H9 (cell line): ENCODE results near the gene PDS5B. TPM values are rescaled to one million over a fixed set of nuclear protein-coding genes. Genes with fewer than 3 reads are reported as not detected.

ENCODE experiments used
- DNase-seq: peaks from one replicate; pipeline ENCODE4 v3.0.0-alpha.2; 2017
- H2AFZ ChIP-seq: one replicate; pipeline ENCODE4 v1.6.1; 2013; ENCODE audit warnings: mild to moderate bottlenecking, low read length, control low read depth, moderate library complexity
- H2AK5ac ChIP-seq: 2 replicates; pipeline ENCODE4 v1.6.1; 2013; ENCODE audit warnings: low read length, control low read depth, mixed read lengths; ENCODE audit not compliant: insufficient read length
- H2BK120ac ChIP-seq: one replicate; pipeline ENCODE4 v1.6.1; 2013; ENCODE audit warnings: low read depth, mild to moderate bottlenecking, low read length, control low read depth, inconsistent platforms; ENCODE audit not compliant: poor library complexity, severe bottlenecking
- H2BK12ac ChIP-seq: 2 replicates; pipeline ENCODE4 v1.6.1; 2013; ENCODE audit warnings: low read length, control low read depth, mixed read lengths, low read depth; ENCODE audit not compliant: insufficient read length
- H2BK15ac ChIP-seq: 2 replicates; pipeline ENCODE4 v1.6.1; 2013; ENCODE audit warnings: low read depth, low read length, control low read depth
- H2BK20ac ChIP-seq: one replicate; pipeline ENCODE4 v1.6.1; 2013; ENCODE audit warnings: low read depth, mild to moderate bottlenecking, low read length, control low read depth, inconsistent platforms; ENCODE audit not compliant: poor library complexity, severe bottlenecking
- H2BK5ac ChIP-seq: 2 replicates; pipeline ENCODE4 v1.6.1; 2013; ENCODE audit warnings: low read length, control low read depth, mixed read lengths; ENCODE audit not compliant: insufficient read length
- H3K14ac ChIP-seq: 2 replicates; pipeline ENCODE4 v1.6.1; 2013; ENCODE audit warnings: low read length, control low read depth; ENCODE audit not compliant: insufficient read depth
- H3K18ac ChIP-seq: 2 replicates; pipeline ENCODE4 v1.6.1; 2013; ENCODE audit warnings: low read depth, mild to moderate bottlenecking, mixed read lengths, low read length, control low read depth; ENCODE audit not compliant: insufficient read length
- H3K23ac ChIP-seq: 2 replicates; pipeline ENCODE4 v1.6.1; 2013; ENCODE audit warnings: low read length, control low read depth, mixed read lengths, low read depth; ENCODE audit not compliant: insufficient read length
- H3K23me2 ChIP-seq: 2 replicates; pipeline ENCODE4 v1.6.1; 2013; ENCODE audit warnings: low read depth, mild to moderate bottlenecking, mixed read lengths, low read length, control low read depth; ENCODE audit not compliant: insufficient read length, poor library complexity, severe bottlenecking
- H3K27ac ChIP-seq: 2 replicates; pipeline ENCODE4 v1.5.1; 2013; ENCODE audit warnings: low read length, control low read depth, mixed read lengths, low read depth; ENCODE audit not compliant: insufficient read length
- H3K27me3 ChIP-seq: 2 replicates; pipeline ENCODE4 v1.6.1; 2013; ENCODE audit warnings: low read length, control low read depth, inconsistent platforms; ENCODE audit not compliant: insufficient read depth
- H3K4ac ChIP-seq: 2 replicates; pipeline ENCODE4 v1.6.1; 2013; ENCODE audit warnings: low read depth, mild to moderate bottlenecking, control low read depth, inconsistent platforms, low read length, moderate library complexity
- H3K4me1 ChIP-seq: 2 replicates; pipeline ENCODE4 v1.6.1; 2013; ENCODE audit warnings: low read length, control low read depth, inconsistent platforms; ENCODE audit not compliant: insufficient read depth
- H3K4me2 ChIP-seq: 2 replicates; pipeline ENCODE4 v1.6.1; 2013; ENCODE audit warnings: low read length, control low read depth, mixed read lengths; ENCODE audit not compliant: insufficient read length, insufficient read depth
- H3K56ac ChIP-seq: 2 replicates; pipeline ENCODE4 v1.6.1; 2013; ENCODE audit warnings: low read depth, mild to moderate bottlenecking, mixed read lengths, low read length, control low read depth; ENCODE audit not compliant: insufficient read length
- H3K79me1 ChIP-seq: 2 replicates; pipeline ENCODE4 v1.6.1; 2013; ENCODE audit warnings: low read depth, mild to moderate bottlenecking, moderate library complexity, low read length, control low read depth, inconsistent platforms; ENCODE audit not compliant: insufficient read depth, poor library complexity, severe bottlenecking
- H3K79me2 ChIP-seq: 2 replicates; pipeline ENCODE4 v1.6.1; 2013; ENCODE audit warnings: low read length, control low read depth, inconsistent platforms; ENCODE audit not compliant: insufficient read depth
- H3K9ac ChIP-seq: 2 replicates; pipeline ENCODE4 v1.6.1; 2013; ENCODE audit warnings: low read length, control low read depth, mixed read lengths; ENCODE audit not compliant: insufficient read length; ENCODE audit errors: extremely low read depth
- H3K9me3 ChIP-seq: one replicate; pipeline ENCODE4 v1.6.1; 2013; ENCODE audit warnings: low read depth, low read length, inconsistent platforms; ENCODE audit not compliant: control insufficient read depth
- H3T11ph ChIP-seq: one replicate; pipeline ENCODE4 v1.6.1; 2013; ENCODE audit warnings: mild to moderate bottlenecking, low read length, control low read depth, inconsistent platforms
- H4K20me1 ChIP-seq: one replicate; pipeline ENCODE4 v1.6.1; 2013; ENCODE audit not compliant: control insufficient read depth, insufficient read length, insufficient read depth
- H4K5ac ChIP-seq: 2 replicates; pipeline ENCODE4 v1.6.1; 2013; ENCODE audit warnings: low read depth, mild to moderate bottlenecking, mixed read lengths, low read length, control low read depth; ENCODE audit not compliant: insufficient read length
- H4K8ac ChIP-seq: replicated peaks from 2 replicates; pipeline ENCODE4 v1.6.1; 2013; ENCODE audit warnings: low read length, control low read depth, mixed read lengths, low read depth; ENCODE audit not compliant: insufficient read length
- H4K91ac ChIP-seq: 2 replicates; pipeline ENCODE4 v1.6.1; 2013; ENCODE audit warnings: low read depth, mild to moderate bottlenecking, moderate library complexity, mixed read lengths, low read length, control low read depth; ENCODE audit not compliant: insufficient read length
- H3K27ac Mint-ChIP-seq, 3 experiments: 2 replicates in 2 of 3; 3 replicates in 1 of 3; pipeline ENCODE4 v1.8.0; 2020 to 2021; ENCODE audit warnings: mixed read lengths in 3 of 3, mild to moderate bottlenecking in 1 of 3, moderate library complexity in 1 of 3
- H3K27me3 Mint-ChIP-seq: 2 replicates; pipeline ENCODE4 v1.8.0; 2021; ENCODE audit warnings: low read depth, mild to moderate bottlenecking, moderate library complexity, mixed read lengths
- H3K36me3 Mint-ChIP-seq, 3 experiments: 2 replicates in 2 of 3; 3 replicates in 1 of 3; pipeline ENCODE4 v1.8.0; 2020 to 2021; ENCODE audit warnings: low read depth in 3 of 3, mixed read lengths in 3 of 3; ENCODE audit not compliant: insufficient read depth in 1 of 3
- H3K4me1 Mint-ChIP-seq, 2 experiments: 2 replicates each; pipeline ENCODE4 v1.8.0; 2020; ENCODE audit warnings: mixed read lengths in 2 of 2
- H3K4me3 Mint-ChIP-seq, 2 experiments: 2 replicates in 1 of 2; 3 replicates in 1 of 2; pipeline ENCODE4 v1.8.0; 2020 to 2021; ENCODE audit warnings: mild to moderate bottlenecking in 2 of 2, mixed read lengths in 2 of 2, moderate library complexity in 1 of 2
- H3K9me3 Mint-ChIP-seq, 2 experiments: 2 replicates in 1 of 2; 3 replicates in 1 of 2; pipeline ENCODE4 v1.8.0; 2020; ENCODE audit warnings: mild to moderate bottlenecking in 2 of 2, mixed read lengths in 2 of 2, moderate library complexity in 1 of 2
- WGBS: extraction: QIAGEN DNeasy Blood & Tissue Kit; methylation state at CpG from one replicate; pipeline ENCODE4 v1.1.7; 2013; ENCODE audit warnings: missing lambda C conversion rate, low lambda C conversion rate, mixed read lengths; ENCODE audit not compliant: insufficient read length; ENCODE audit errors: extremely low coverage; 5-methylcytosine and 5-hydroxymethylcytosine counted together
- total RNA-seq: library from RNA; stranded (reverse); gene quantifications from 2 replicates; pipeline ENCODE4 v1.2.1, GENCODE V29; 2021
- TF ChIP-seq, protein P1 (sequence below): fragments of 200-600 bp; sonication (generic); conservative IDR thresholded peaks from 3 replicates; pipeline ENCODE4 v1.8.0; 2021; ENCODE audit warnings: antibody characterized with exemption, mild to moderate bottlenecking

The PDS5B gene
- total RNA-seq, 1 experiment from 2014 or later = 50.0 TPM

DNA sequence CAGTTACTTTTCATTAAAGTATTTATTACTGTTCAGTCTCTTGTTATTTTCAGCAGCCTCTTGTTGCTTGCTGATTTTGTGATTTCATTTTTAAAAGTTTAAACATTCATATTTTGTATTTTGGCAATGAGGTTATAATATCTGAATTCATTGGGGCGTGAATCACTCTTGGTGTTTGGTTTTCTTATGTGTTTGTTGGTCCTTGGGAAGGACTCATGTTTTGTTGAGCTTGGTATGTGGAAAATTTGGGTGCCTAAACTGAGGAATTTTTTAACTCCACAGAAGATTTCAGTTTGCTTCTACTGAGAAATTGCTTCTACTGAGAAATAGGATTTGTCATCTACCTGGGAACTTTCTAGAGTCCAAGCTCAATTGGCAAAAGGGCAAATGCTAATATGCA is 38.2 kb downstream of the PDS5B start:
- Histone ChIP-seq H2AFZ (no peak overlapping the region), H4K5ac (no peak overlapping the region), H3K9me3 (peaks cover 12% of the 10 kb centered on the region), H3K18ac (no peak overlapping the region), H3T11ph (no peak overlapping the region), H3K79me1 (peaks cover 3% of the 10 kb centered on the region), H3K23me2 (no peaks in the 10 kb centered on the region), H3K4me1 (peaks cover 1% of the 10 kb centered on the region; the same call in 1 of the 2 replicates), H2BK5ac (no peak overlapping the region), H2BK12ac (no peak overlapping the region), H3K27me3 (no peaks in the 10 kb centered on the region), H3K4ac (no peak overlapping the region), H3K14ac (no peak overlapping the region), H3K27ac (no peak overlapping the region), H2AK5ac (no peak overlapping the region), H3K79me2 (peaks cover 8% of the 10 kb centered on the region; the same call in 1 of the 2 replicates), H4K8ac (no peak overlapping the region), H4K91ac (no peak overlapping the region), H2BK20ac (no peak overlapping the region), H3K56ac (no peak overlapping the region), H3K4me2 (no peak overlapping the region), H2BK120ac (no peak overlapping the region), H4K20me1 (no peaks in the 10 kb centered on the region), H3K9ac (no peak overlapping the region), H3K23ac (no peak overlapping the region), H2BK15ac (no peak overlapping the region)
- WGBS = no CpG with 5 or more reads among the region's 1 CpG
- H3K36me3 Mint-ChIP-seq = peaks cover 24 to 33% (median 25%) of the 10 kb centered on the region in 3 experiments
- H3K4me1 Mint-ChIP-seq = peaks cover 16 to 21% of the 10 kb centered on the region in 2 experiments
- peaks cover 33 to 35% of the 10 kb centered on the region in 2 experiments for H3K9me3 Mint-ChIP-seq
- H3K27me3 Mint-ChIP-seq = no peaks in the 10 kb centered on the region
- no peak for DNase-seq
- no peak overlapping the region for H3K27ac Mint-ChIP-seq
- no peak overlapping the region for H3K4me3 Mint-ChIP-seq
- TF ChIP-seq, protein P1, sequence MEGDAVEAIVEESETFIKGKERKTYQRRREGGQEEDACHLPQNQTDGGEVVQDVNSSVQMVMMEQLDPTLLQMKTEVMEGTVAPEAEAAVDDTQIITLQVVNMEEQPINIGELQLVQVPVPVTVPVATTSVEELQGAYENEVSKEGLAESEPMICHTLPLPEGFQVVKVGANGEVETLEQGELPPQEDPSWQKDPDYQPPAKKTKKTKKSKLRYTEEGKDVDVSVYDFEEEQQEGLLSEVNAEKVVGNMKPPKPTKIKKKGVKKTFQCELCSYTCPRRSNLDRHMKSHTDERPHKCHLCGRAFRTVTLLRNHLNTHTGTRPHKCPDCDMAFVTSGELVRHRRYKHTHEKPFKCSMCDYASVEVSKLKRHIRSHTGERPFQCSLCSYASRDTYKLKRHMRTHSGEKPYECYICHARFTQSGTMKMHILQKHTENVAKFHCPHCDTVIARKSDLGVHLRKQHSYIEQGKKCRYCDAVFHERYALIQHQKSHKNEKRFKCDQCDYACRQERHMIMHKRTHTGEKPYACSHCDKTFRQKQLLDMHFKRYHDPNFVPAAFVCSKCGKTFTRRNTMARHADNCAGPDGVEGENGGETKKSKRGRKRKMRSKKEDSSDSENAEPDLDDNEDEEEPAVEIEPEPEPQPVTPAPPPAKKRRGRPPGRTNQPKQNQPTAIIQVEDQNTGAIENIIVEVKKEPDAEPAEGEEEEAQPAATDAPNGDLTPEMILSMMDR = no peak
